Hematopoietic multipotent progenitor cell treated with erythropoietin and hydrocortisone succinate and interleukin-3 and kit ligand, for 15 days (in vitro differentiated cells): ENCODE results near the gene AUP1.

Experiments used
- DNase-seq: peaks from one replicate; pipeline ENCODE4 v3.0.0-alpha.2; 2015; ENCODE audit warnings: low spot score

AUP1 gene

DNA sequence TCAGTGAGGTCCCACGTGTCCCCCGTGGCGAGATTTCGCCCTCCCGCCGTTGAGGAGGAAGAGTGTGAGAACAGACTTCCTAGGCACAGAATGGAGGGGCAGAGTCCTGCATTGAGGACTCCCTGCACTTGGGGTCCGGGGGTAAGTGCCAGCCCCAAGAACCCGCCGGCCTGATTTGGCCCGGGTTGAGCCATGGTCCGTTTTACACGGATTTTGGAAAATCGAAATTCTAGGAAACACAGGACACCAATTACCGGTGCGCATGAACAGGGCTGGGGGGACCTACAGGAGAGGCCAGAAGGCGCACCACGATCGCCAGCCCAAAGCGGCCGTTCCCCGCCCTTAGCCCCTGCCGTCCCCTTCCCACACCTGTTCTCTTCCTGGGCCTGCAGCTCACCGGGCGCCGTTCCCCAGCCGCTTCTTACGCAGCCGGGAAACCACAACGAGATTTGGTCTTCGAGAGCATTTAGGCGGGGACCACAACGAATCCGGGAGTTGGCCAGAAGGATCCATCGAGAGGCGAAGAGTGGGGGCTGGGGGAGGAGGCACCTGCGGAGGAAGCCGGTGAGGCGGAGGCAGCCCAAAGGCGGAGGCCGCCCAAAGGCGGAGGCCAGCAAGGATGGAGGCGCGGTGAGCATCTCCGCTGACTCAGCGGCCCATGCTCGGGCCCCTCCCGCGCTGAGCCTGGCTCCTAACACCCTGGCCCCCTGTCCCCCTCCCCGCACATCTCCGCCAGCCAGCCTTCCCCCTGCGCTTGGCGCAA, 15.7 kb downstream of the AUP1 start:
- DNase-seq: no peak

DNA sequence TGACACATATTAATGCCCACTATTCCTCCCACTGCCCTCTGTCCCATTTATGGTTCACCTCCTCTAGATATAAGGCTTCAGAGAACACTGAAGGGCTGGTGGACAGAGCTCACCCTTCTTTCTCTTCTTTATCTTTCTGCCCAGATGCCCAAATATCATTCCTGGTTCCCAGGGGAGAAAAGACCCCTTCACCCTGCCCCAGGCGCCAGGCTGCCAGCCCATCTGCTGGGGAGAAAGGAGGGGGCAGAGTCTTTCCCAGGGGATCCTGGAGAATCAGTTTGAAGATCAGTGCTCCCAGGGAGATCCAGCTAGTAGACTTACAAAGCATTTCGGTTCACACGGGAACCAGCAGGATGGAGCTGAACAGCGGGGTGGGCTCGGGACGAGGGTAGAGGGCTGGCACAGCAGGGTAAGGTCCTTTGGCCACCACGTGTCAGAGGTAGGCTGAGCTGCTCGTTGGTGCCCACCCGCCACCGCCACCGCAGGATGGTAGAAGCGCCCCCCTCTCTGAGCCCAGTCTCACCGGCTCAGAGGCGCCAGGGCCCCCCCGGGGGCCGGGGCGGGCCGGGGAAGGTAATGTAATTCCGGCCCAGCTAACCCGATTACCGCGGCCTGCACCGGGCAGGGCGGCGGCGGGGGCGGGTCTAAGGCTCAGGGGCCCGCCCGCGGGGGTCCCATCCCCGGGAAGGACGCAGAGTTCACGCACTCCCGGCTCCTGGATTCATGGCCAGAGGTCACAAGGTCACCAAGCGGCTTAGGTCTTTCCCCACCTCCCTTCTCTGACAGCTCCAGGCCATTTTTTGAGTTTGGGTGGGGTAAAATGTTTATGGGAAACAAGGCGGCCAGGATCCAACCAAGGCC, 16.5 kb downstream of the AUP1 start:
- DNase-seq: no peak

DNA sequence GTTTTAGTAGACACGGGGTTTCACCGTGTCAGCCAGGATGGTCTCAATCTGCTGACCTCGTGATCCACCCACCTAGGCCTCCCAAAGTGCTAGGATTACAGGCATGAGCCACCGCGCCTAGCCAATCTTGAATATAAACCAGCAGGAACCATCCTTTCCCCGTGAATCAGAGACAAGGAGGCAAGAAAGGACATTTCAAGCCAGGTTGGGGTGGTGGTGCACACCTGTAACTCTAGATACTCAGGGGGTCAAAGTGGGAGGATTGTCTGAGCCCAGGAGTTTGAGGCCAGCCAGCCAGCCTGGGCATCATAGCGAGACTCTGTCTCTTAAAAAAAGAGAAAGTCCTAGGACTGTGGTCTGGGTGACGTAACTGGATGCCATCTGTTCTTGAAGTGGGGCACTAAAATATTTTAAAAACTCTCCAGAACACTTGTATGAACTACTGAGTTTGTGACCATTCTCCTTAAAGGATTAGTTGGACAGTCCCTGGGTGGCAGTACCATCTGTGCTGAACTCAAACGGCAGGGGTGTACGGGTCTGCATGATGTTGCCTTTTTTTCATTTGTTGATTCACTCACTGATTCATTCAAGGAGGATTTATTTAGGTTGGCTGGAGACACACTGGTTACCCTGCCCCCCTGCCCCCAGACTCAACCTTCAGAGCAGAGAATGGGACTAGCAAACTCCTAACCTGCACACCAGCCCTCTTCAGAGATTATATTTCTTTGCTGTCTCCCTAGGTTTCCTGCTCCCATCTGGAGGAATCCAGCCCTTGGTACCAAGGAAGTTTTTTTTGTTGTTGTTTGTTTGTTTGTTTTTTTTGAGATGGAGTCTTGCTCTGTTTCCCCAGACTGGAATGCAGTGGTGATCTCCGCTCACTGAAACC, 18.2 kb downstream of the AUP1 start:
- no peak for DNase-seq

DNA sequence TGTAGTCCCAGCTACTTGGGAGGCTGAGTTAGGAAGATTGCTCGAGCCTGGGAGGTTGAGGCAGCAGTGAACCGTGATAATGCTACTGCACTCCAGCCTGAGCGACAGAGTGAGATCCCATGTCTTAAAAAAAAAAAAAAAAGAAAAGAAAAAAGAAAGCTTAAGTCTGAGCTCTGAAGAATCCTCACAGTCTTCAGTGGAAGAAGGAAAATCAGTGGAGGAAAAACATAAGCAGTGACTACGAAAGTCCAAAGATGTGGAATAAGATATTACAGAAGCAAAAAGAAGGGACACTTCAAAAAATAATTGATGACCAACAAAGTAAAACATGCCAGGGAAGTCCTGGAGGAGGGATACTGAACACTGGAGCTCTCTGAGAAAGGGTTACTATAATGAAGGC, 19.2 kb downstream of the AUP1 start:
- no peak for DNase-seq

DNA sequence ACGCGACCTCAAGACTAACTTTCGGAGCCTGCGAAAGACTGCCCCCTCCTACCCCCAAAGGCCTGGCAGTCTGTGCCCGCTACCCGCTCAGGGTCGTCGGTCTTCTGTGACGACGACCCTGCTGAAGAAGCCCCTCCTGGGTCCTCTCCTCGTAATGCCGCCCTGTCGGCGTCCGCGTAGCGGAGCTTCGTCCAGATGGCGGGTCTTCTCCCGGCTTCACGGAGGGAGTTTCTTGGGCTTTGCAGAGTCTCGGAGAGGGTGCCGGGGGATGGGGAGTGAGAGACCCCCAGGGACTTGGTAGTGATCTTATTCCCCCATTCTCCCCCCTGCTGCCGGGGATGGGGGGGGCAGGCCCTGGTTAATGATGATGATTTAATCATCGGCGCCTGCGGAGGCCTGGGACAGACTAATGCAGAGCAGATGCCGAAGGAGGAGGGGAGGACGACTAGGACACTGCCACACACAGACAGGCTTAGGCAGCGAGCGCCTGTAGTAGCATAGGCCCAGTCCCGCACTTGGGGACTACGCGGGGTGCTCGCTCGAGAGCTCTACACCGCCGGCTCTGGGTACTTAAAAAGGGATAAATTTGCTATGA, 21.5 kb downstream of the AUP1 start:
- no peak for DNase-seq

DNA sequence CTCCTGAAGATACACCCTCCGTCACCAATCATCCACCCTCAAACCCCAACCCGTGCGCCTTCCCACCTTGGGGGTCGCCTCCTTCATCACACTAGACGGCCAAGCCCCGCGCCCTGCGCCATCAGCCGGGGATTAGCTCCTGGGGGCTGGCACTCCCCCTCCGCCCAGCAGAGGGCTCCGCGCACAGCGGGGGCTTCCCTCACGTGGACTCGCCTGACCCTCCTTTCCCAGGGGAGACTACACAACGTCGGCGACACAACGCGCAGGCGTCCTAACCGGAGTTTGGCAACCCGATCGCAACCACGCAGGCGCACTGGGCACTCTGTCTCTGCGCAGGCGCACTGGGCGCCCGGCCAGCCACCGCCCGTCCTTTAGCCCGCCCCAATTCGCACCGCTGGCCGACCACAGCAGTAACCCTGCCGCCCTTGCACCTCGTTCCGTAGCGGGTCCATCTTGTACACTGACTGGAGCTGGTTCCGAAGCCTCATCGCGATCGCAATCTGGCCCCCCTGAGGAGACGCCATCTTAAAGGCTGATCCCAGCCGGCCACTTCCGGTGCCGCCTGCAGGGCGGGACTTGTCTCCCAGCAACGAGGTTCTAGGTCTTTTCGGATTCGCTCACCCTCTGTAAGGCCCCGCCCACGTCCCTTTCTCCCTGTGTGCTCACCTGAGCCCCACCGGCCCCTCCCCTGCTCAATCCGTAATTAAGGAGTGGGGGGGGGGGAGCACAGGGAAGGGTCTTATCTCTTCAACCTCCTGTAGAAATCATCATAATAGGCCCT, 22.2 kb downstream of the AUP1 start, which contains the start of gene PCGF1:
PCGF1 (minus strand) TSS at position 551 of the 781 bp plus-strand sequence; CDS start at position 524, 27 bp downstream.
- DNase-seq: peak; percentile 99

- DNase-seq: no peak
These were observed 23.9 kb downstream of the AUP1 start for GRCh38 chr2:74505448-74506246.

- no peak for DNase-seq
These were observed 24.9 kb downstream of the AUP1 start for GRCh38 chr2:74504591-74504990.

DNA sequence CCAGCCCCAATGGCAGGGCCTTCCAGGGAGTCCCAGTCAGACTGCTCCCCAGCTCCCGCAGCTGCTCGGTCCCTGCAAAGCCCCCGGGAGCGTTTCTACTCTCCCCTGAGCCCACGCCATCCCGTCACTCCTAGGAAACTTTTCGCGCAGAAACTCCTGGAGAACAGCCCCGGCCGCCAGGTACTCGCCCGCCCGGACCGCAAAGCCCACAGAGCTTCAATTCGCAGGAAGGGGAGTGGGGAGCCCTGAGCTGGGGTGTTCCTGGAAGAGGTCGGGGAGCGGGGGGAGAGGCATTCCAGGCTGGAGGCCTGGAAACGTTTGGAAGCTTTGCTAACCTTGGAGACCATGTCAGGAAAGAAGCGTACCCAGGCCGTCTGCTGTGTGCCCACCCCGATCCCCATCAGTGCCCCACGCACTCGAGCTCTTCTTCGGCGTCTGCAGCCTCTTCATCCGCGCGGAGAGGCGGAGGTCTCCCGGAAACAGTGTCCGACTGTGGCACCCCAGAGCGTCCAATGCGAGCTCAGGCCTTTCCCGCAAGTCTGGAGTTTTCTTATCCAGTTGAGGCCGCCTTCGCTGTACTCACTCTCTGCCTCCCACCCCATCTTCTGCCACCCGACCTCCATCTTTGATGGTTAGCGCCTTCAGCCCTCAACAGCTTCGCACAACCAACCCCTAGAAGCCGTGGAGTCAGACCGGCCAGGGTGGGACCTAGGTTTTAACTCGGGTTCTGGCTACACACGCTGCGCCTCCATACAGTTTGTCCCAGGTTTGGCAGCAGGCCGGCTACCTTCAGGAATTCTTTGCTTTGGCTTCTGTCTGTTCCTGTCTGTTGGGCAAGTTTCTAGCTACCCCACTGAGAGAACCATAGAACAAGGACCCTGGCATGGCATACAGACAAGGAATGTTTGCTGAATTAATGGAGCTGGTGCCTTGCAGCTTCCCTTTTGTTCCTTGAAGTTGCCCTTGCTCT, 25.7 kb downstream of the AUP1 start:
- DNase-seq: no peak

GRCh38 chr2:74502720-74503505, 26.6 kb downstream of the AUP1 start:
- peak; percentile 67 for DNase-seq

GRCh38 chr2:74502147-74502719, 27.3 kb downstream of the AUP1 start:
- no peak for DNase-seq

DNA sequence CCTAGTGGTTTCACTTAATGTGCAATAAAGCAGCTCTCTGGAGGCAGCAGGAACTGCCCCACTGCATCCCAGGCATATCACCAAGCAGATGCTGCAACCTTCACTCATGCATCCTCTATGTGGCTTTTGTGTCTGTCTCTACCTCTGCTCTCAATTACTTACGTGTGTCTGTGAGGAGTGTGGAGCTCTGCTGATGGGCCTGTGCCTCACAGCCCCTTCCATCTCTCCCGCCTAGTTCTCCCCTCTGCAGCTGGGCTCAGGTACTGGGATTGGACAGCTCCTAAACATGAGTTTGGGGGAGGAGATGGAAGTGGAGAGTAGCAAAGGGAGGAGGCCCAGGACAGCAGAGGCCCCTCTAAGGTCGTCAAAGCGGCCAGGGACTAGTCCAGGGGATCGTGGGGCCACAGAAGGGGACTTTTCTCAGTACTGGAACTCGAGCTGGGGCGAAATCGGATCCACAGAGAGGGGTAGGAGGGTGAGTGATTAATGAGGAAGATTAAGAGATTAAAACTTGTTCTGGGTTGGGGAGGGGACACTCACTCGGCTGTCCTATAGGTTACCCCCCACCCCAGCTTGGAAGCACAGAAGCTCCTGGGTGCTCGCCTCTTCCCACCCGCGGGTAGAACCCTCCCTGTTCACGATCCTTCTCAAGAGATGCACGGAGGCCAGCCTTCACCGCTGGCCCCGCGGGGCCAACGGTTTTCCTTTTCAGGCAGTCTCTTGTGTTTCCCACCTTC, 28.0 kb downstream of the AUP1 start:
- no peak for DNase-seq

DNA sequence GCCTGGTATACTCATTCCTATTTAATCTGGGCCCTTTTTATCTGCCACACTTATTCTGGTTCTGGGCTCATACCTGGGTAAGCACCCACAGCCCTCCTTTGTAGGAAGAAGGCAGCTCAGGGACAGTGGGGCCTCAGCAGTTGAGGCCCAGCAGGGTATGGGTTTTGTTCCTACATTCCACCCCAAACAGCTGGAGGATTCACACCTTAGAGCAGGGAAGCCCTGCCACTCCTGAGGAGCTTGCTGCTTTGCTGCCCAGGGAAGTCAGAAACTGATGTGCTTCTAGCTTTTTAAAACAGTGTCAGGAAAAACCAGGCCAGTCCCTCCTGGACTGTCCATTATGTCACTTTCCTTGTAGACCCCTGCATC, 28.9 kb downstream of the AUP1 start:
- no peak for DNase-seq

- DNase-seq: no peak
These were observed 29.4 kb downstream of the AUP1 start for GRCh38 chr2:74499940-74500577.

- no peak for DNase-seq
These were observed 30.1 kb downstream of the AUP1 start, which contains the start of gene LBX2 for GRCh38 chr2:74499267-74499939. LBX2 (minus strand) TSS chr2:74499603; CDS start chr2:74499537, 66 bp downstream.
